Activated CD4-positive, CD25-positive, alpha-beta regulatory T cell treated with anti-CD3 and anti-CD28 coated beads, Interleukin-2, amount 50 U/mL, for 24 hours (primary cell): ENCODE measurements around the gene TMCC1.
"Not testable (repeated sequence)": the region's sequence is repeated elsewhere in the genome, so short reads cannot be mapped to it uniquely, and the experiment has no call there.

ENCODE experiments used
- ATAC-seq, 2 donors: fragments of 150-1000 bp; cut with Tn5 transposase; one replicate each; pipeline ENCODE4 v1.10.0; 2021; ENCODE audit warnings: mild to moderate bottlenecking in 1 of 2, moderate library complexity in 1 of 2

The TMCC1 gene

GRCh38 chr3:129892486-129892856 lies 1.0 kb downstream of the TMCC1 start:
- ATAC-seq = no peak

- ATAC-seq = no peak
Measured at GRCh38 chr3:129890891-129891290, 2.6 kb downstream of the TMCC1 start.

GRCh38 chr3:129890125-129890524 lies 3.4 kb downstream of the TMCC1 start:
- no peak for ATAC-seq

GRCh38 chr3:129888771-129889170 lies 4.7 kb downstream of the TMCC1 start:
- ATAC-seq = no peak

- no peak for ATAC-seq
Measured at GRCh38 chr3:129881261-129881660, 12.2 kb downstream of the TMCC1 start.

GRCh38 chr3:129878355-129878754 lies 15.2 kb downstream of the TMCC1 start:
- ATAC-seq = no peak

- ATAC-seq = not testable (repeated sequence)
Measured at GRCh38 chr3:129874479-129874878, 19.0 kb downstream of the TMCC1 start.

GRCh38 chr3:129868912-129869311 lies 24.6 kb downstream of the TMCC1 start:
- ATAC-seq = no peak

- no peak for ATAC-seq
Measured at GRCh38 chr3:129867506-129868124, 25.9 kb downstream of the TMCC1 start.

- no peak for ATAC-seq
Measured at GRCh38 chr3:129865806-129866205, 27.7 kb downstream of the TMCC1 start.

GRCh38 chr3:129864519-129864918 lies 29.0 kb downstream of the TMCC1 start:
- no peak for ATAC-seq

GRCh38 chr3:129859272-129859671 lies 34.2 kb downstream of the TMCC1 start:
- no peak for ATAC-seq

GRCh38 chr3:129857899-129858298 lies 35.6 kb downstream of the TMCC1 start:
- ATAC-seq = no peak

GRCh38 chr3:129856790-129857189 lies 36.7 kb downstream of the TMCC1 start:
- ATAC-seq = not testable (repeated sequence)

GRCh38 chr3:129855832-129856419 lies 37.6 kb downstream of the TMCC1 start:
- ATAC-seq = peak in 1 of 2 donors; percentile 45

GRCh38 chr3:129855170-129855831 lies 38.2 kb downstream of the TMCC1 start:
- ATAC-seq = no peak

GRCh38 chr3:129854460-129854859 lies 39.1 kb downstream of the TMCC1 start:
- no peak for ATAC-seq

- no peak for ATAC-seq
Measured at GRCh38 chr3:129845956-129846355, 47.6 kb downstream of the TMCC1 start.

- no peak for ATAC-seq
Measured at GRCh38 chr3:129840707-129841360, 52.7 kb downstream of the TMCC1 start.

- ATAC-seq = no peak
Measured at GRCh38 chr3:129838086-129838485, 55.4 kb downstream of the TMCC1 start.

GRCh38 chr3:129837065-129837642 lies 56.4 kb downstream of the TMCC1 start:
- ATAC-seq = no peak

GRCh38 chr3:129836381-129837064 lies 57.0 kb downstream of the TMCC1 start:
- no peak for ATAC-seq

- ATAC-seq = no peak
Measured at GRCh38 chr3:129835198-129835597, 58.3 kb downstream of the TMCC1 start.
